Kidney capillary endothelial cell (primary cell): ENCODE results near the gene MEF2C.

Experiments used
- DNase-seq: peaks from one replicate; pipeline ENCODE4 v3.0.0-alpha.2; 2018; ENCODE audit warnings: low spot score

Gene MEF2C

GRCh38 chr5:88687373-88687911 lies 195.5 kb downstream of the MEF2C start:
- no peak for DNase-seq

GRCh38 chr5:88686726-88687125 lies 196.3 kb downstream of the MEF2C start:
- DNase-seq: no peak

- DNase-seq: no peak
These were observed 197.1 kb downstream of the MEF2C start for GRCh38 chr5:88685591-88686541.

GRCh38 chr5:88683506-88684135 lies 199.4 kb downstream of the MEF2C start:
- DNase-seq: no peak

- no peak for DNase-seq
These were observed 200.1 kb downstream of the MEF2C start for GRCh38 chr5:88682881-88683361.

- DNase-seq: no peak
These were observed 200.9 kb downstream of the MEF2C start for GRCh38 chr5:88682131-88682530.

GRCh38 chr5:88681211-88681803 lies 201.7 kb downstream of the MEF2C start:
- no peak for DNase-seq

GRCh38 chr5:88680253-88681132 lies 202.5 kb downstream of the MEF2C start:
- DNase-seq: no peak

GRCh38 chr5:88679638-88680037 lies 203.3 kb downstream of the MEF2C start:
- no peak for DNase-seq

- no peak for DNase-seq
These were observed 204.1 kb downstream of the MEF2C start for GRCh38 chr5:88678770-88679381.

GRCh38 chr5:88677943-88678769 lies 204.8 kb downstream of the MEF2C start:
- DNase-seq: no peak

GRCh38 chr5:88677376-88677895 lies 205.5 kb downstream of the MEF2C start:
- no peak for DNase-seq

GRCh38 chr5:88676637-88677375 lies 206.2 kb downstream of the MEF2C start:
- DNase-seq: no peak

GRCh38 chr5:88675708-88676636 lies 207.0 kb downstream of the MEF2C start:
- DNase-seq: no peak

GRCh38 chr5:88675168-88675707 lies 207.7 kb downstream of the MEF2C start:
- DNase-seq: no peak

GRCh38 chr5:88674356-88675167 lies 208.4 kb downstream of the MEF2C start:
- no peak for DNase-seq
